ENCODE data around the gene FSTL4. TPM values are rescaled to one million over a fixed set of nuclear protein-coding genes. Genes with fewer than 3 reads are reported as not detected.

FSTL4 gene
- total and polyA plus RNA-seq, 2 experiments from 2014 or later = 1.4 to 2.8 TPM

DNA sequence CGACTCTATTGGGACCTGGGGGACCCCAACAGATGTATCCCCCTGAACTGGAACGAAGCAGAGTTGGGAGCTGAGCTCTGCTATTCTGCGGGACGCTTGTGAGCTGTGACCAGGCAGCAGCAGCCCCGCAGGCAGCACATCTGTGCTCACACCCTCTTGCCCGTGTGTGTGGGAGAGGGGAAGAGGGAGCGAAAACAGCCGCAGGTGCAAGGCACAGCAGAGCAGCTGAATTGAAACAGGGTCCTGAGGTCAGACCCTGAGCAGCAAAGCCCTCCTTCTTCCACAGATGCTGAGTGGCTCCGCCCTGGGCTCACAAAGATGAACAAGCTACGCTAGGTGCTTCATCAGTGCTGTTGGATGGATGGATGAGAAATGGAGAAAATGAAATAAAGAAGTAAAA lies 361.8 kb downstream of the FSTL4 start:
- Histone ChIP-seq H3K79me2 (replicated peaks; ENCODE audit: insufficient read depth) (no peaks in the 10 kb centered on the region), H3K4me1 (ENCODE audit: insufficient read depth) (no peaks in the 10 kb centered on the region), H3K4me3 (no peak overlapping the region), H3F3A (replicated peaks; ENCODE audit: low read depth) (no peaks in the 10 kb centered on the region), H3K27ac (ENCODE audit: low read depth) (no peak overlapping the region), H3K9me2 (ENCODE audit: insufficient read depth) (no peaks in the 10 kb centered on the region), H3K36me3 (ENCODE audit: insufficient read depth) (no peaks in the 10 kb centered on the region), H2AFZ (no peak overlapping the region), H3K4me2 (no peak overlapping the region), H3K27me3 (ENCODE audit: insufficient read depth) (no peaks in the 10 kb centered on the region), H4K20me1 (replicated peaks; ENCODE audit: insufficient read depth) (no peaks in the 10 kb centered on the region)
- Mint-ChIP-seq H3K36me3 (ENCODE audit: low read depth) (no peaks in the 10 kb centered on the region), H3K4me3 (no peak overlapping the region), H3K27me3 (ENCODE audit: insufficient read depth, low read depth, poor library complexity) (peaks cover 7% of the 10 kb centered on the region), H3K9me3 (no peaks in the 10 kb centered on the region; the same call in 2 of the 3 replicates), H3K4me1 (peaks cover 11% of the 10 kb centered on the region), H3K27ac (no peak overlapping the region)
- ATAC-seq (no peak), DNase-seq (ENCODE audit: low spot score) (no peak)
- no peak for TF ChIP-seq ZNF462 (CRISPR knock-in tag; IDR thresholded peaks at IDR 0.05)

DNA sequence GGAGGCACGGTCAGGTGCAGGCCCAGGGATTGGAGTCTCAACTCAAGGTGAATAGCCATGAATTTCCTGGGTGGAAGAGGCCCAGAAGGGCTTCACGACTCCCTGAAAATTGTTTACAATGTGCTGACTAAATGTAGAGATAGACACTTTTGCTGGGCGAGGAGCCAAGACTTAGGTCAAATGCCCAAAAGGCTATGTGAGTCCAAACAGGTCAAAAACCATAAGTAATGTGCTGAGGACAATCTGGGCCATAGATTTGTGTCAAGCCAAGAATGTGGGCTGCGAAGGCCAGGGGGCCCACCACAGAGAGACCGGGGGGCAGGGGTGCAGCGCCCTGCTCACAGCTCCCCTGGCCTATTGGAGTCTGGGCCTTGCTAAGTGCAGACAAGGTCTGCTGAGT lies 362.7 kb downstream of the FSTL4 start:
- Histone ChIP-seq H3K27me3 (ENCODE audit: insufficient read depth) (no peaks in the 10 kb centered on the region), H3K4me2 (no peak overlapping the region), H4K20me1 (replicated peaks; ENCODE audit: insufficient read depth) (no peaks in the 10 kb centered on the region), H3K9me2 (ENCODE audit: insufficient read depth) (no peaks in the 10 kb centered on the region), H3K79me2 (replicated peaks; ENCODE audit: insufficient read depth) (no peaks in the 10 kb centered on the region), H3F3A (replicated peaks; ENCODE audit: low read depth) (no peaks in the 10 kb centered on the region), H3K36me3 (ENCODE audit: insufficient read depth) (no peaks in the 10 kb centered on the region), H3K4me1 (ENCODE audit: insufficient read depth) (no peaks in the 10 kb centered on the region), H2AFZ (no peak overlapping the region), H3K4me3 (no peak overlapping the region), H3K27ac (ENCODE audit: low read depth) (no peak overlapping the region)
- no peak for DNase-seq (ENCODE audit: low spot score)
- no peak overlapping the region for H3K4me3 Mint-ChIP-seq
- ATAC-seq = no peak
- H3K9me3 Mint-ChIP-seq = no peaks in the 10 kb centered on the region; the same call in 2 of the 3 replicates
- H3K27me3 Mint-ChIP-seq (ENCODE audit: insufficient read depth, low read depth, poor library complexity) = peaks cover 7% of the 10 kb centered on the region
- peaks cover 11% of the 10 kb centered on the region for H3K4me1 Mint-ChIP-seq
- H3K36me3 Mint-ChIP-seq (ENCODE audit: low read depth) = no peaks in the 10 kb centered on the region
- H3K27ac Mint-ChIP-seq = no peak overlapping the region
- TF ChIP-seq EZH2phosphoT487 (IDR thresholded peaks at IDR 0.05; ENCODE audit: unreplicated experiment) (no peak), CTCF (conservative IDR thresholded peaks at IDR 0.05; ENCODE audit: low read depth in 2 of 2) (no peak), CREB1 (CRISPR knock-in tag; IDR thresholded peaks at IDR 0.05; ENCODE audit: low read depth) (no peak), JUNB (IDR thresholded peaks at IDR 0.05; ENCODE audit: unreplicated experiment) (no peak), ZNF114 (CRISPR knock-in tag; IDR thresholded peaks at IDR 0.05) (no peak), EZH2 (IDR thresholded peaks at IDR 0.05; ENCODE audit: low read depth, unreplicated experiment) (no peak), ZNF331 (CRISPR knock-in tag; IDR thresholded peaks at IDR 0.05; ENCODE audit: low read depth) (no peak), STAT1 (IDR thresholded peaks at IDR 0.05; ENCODE audit: unreplicated experiment) (no peak), NANOG (IDR thresholded peaks at IDR 0.05; ENCODE audit: borderline replicate concordance) (no peak)
- TF ChIP-seq, protein P1, sequence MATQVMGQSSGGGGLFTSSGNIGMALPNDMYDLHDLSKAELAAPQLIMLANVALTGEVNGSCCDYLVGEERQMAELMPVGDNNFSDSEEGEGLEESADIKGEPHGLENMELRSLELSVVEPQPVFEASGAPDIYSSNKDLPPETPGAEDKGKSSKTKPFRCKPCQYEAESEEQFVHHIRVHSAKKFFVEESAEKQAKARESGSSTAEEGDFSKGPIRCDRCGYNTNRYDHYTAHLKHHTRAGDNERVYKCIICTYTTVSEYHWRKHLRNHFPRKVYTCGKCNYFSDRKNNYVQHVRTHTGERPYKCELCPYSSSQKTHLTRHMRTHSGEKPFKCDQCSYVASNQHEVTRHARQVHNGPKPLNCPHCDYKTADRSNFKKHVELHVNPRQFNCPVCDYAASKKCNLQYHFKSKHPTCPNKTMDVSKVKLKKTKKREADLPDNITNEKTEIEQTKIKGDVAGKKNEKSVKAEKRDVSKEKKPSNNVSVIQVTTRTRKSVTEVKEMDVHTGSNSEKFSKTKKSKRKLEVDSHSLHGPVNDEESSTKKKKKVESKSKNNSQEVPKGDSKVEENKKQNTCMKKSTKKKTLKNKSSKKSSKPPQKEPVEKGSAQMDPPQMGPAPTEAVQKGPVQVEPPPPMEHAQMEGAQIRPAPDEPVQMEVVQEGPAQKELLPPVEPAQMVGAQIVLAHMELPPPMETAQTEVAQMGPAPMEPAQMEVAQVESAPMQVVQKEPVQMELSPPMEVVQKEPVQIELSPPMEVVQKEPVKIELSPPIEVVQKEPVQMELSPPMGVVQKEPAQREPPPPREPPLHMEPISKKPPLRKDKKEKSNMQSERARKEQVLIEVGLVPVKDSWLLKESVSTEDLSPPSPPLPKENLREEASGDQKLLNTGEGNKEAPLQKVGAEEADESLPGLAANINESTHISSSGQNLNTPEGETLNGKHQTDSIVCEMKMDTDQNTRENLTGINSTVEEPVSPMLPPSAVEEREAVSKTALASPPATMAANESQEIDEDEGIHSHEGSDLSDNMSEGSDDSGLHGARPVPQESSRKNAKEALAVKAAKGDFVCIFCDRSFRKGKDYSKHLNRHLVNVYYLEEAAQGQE (IDR thresholded peaks at IDR 0.05; ENCODE audit: unreplicated experiment) = no peak
